Cardiac septum (tissue), 1 donor: Measurements from ENCODE around the gene ERMP1. TPM values are rescaled to one million over a fixed set of nuclear protein-coding genes. Genes with fewer than 3 reads are reported as not detected.
"Not testable (repeated sequence)": the region's sequence is repeated elsewhere in the genome, so short reads cannot be mapped to it uniquely, and the experiment has no call there.

Experiments
- DNase-seq: peaks from one replicate; pipeline ENCODE4 v3.0.0-alpha.2; 2020; ENCODE audit warnings: low spot score
- intact Hi-C: fragments of 100-400 bp; cut with DNase I; formaldehyde crosslinking; loops from one replicate; pipeline ENCODE4 v1.14.0; 2022
- total RNA-seq: library from RNA; stranded (reverse); fragmentation: NEBNext Ultra II Directional; extraction: Animal tissue kit (Norgen Biotek cat#: 25700); gene quantifications from one replicate; pipeline ENCODE4 v1.2.1, GENCODE V29; 2021
- donor health status: DM: no; HTN: no; CAD: no.

The ERMP1 gene
- total RNA-seq, 1 donor from 2014 or later, result 16.8 TPM

- intact Hi-C loops, result no loop called here
- DNase-seq, result no peak
Observed at GRCh38 chr9:5789489-5789888, 43.4 kb downstream of the ERMP1 start.

GRCh38 chr9:5787759-5788302 lies 45.1 kb downstream of the ERMP1 start:
- intact Hi-C loops, result no loop called here
- no peak for DNase-seq

GRCh38 chr9:5787220-5787619 lies 45.7 kb downstream of the ERMP1 start:
- intact Hi-C loops, result no loop called here
- no peak for DNase-seq

GRCh38 chr9:5786370-5787127 lies 46.4 kb downstream of the ERMP1 start:
- DNase-seq, result no peak
- intact Hi-C loops, result no loop called here

- no peak for DNase-seq
- intact Hi-C loops, result no loop called here
Observed at GRCh38 chr9:5784526-5785315, 48.2 kb downstream of the ERMP1 start.

- DNase-seq, result no peak
- intact Hi-C loops, result no loop called here
Observed at GRCh38 chr9:5783982-5784381, 48.9 kb downstream of the ERMP1 start.

GRCh38 chr9:5783420-5783819 lies 49.5 kb downstream of the ERMP1 start:
- intact Hi-C loops, DNase-seq: not testable (repeated sequence)

- DNase-seq, result not testable (repeated sequence)
Observed at GRCh38 chr9:5779705-5780218, 53.2 kb downstream of the ERMP1 start.

DNA sequence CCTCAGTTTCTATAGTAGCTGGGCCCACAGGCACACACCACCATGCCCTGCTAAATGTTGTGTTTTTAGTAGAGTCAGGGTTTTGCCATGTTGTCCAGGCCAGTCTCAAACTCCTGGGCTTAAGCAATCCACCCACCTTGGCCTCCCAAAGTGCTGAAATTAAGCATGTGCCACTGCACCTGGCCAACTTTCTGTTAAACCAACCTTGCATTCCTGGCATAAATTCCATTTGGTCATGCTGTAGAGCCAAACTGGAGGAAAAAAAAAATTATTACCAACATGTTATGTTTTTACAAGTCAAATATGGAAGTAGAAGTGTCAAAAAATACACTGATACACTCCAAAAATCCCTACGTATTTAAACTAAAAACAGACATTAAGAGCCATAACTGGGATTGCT lies 54.1 kb downstream of the ERMP1 start:
- no peak for DNase-seq
- intact Hi-C loops, result no loop called here

More at GRCh38 chr9:5779705-5780218, 53.2 kb downstream of the ERMP1 start:
- intact Hi-C loops, result not testable (repeated sequence)

DNA sequence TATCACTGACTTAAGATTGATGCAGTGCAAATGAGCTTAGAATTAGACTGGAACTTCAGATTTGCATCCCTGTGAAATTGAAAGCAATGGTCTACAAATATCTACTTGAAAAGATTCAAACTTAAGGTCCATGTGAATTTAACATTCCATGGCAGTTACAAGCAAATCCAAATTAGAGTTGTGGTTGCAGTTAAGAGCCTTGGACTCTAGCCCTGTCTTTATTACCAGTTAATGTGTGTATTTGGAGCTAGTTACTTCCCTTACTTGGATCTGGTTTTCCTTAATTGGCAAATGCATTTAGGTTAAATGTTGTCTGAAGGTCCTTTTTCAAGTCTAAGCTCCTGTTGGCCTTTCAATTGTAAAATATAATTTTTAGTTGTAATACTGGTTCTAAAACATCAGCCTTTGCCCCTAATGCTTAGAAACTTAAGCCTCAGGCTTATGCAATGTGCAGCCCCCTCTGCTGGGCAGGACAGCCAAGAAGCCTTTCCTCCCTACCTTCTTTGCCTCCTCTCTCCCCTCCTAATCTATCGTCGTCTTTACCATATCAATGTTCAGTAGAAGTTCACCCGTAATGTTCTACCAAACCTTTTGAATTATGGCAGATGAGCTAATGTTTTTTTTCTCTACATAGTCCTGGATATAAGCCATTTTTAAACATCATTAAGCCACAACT lies 59.5 kb downstream of the ERMP1 start:
- DNase-seq, result no peak
- intact Hi-C loops, result no loop called here

DNA sequence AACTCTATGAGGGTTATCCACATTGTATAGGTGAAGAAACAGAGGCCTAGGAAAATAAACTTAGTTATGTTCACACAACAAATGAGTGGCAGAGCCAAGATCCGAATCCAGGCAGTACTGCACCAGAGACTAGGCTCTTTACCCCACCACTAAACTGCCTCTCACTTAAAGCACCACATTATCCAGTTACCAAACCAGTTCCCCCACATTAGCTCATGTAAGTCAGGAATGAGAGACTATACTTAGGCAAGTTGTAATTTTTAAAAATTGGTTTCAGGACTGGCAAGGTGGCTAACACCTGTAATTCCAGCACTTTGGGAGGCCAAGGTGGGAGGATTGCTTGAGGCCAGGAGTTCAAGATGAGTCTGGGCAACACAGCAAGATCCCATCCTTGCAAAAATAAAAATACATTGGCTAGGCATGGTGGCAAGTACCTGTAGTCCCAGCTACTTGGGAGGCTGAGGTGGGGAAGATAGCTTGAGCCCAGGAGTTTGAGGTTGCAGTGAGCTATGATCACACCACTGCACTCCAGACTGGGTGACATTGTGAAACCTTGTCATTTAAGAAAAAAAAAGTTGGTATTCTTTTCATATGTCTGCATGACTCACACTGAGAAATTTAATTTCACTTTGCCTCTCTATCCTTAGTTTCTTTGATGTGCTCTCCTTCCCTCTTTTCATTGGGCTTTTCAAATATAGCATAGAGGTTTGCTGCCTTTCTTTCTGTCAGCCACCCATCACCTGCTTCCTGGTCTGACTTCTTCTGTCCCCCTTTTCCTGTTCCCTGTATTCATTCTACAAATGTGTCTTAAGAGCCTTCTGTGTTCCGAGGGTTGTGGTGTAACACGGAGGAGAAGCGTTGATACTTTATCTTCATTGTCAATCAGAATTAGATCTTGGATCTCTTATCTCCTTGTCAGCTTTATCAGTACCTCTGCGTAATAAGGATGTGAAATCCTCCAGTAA lies 64.7 kb downstream of the ERMP1 start:
- intact Hi-C loops, result no loop called here
- DNase-seq, result no peak

- intact Hi-C loops, result no loop called here
- no peak for DNase-seq
Observed at GRCh38 chr9:5764130-5764868, 68.6 kb downstream of the ERMP1 start.

DNA sequence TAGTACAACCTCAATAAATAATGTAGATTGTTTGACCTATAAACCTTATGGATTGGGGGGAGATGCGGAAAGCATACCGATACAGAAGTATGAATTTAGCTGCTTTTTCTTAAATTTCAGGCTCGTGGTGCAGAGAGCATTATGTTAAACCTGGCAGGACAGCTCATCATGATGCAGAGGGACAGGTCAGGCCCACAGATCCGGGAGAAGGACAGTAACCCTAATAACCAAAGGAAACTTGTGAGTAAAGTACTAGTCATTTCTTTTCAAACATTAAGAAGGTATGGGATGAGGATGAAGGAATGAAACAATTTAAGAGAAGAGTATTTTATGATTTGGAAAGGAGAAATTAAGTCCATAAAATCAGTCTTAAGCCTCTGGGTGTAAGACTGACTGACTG lies 70.5 kb downstream of the ERMP1 start:
- intact Hi-C loops, result no loop called here
- DNase-seq, result no peak

GRCh38 chr9:5760338-5760737 lies 72.6 kb downstream of the ERMP1 start:
- DNase-seq, result no peak
- intact Hi-C loops, result no loop called here

DNA sequence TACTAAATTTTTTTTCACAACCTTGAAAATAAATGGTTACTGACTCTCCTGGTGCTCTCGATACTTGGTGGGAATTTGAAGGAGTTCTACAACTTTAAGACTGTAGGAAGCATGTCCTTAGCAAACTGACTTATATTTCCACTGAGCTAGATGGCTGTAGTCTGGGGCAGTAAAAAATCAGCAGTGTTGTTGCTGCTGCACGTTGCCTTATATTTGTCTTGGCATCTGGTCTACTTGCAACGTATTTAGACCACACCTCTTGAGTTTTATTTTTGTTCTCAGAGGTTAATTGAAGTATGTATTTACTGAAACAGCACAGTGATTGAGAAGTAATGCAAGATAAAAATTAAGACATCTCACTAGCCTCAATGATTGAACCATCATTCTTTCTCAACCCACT lies 76.3 kb downstream of the ERMP1 start:
- no peak for DNase-seq
- intact Hi-C loops, result no loop called here

GRCh38 chr9:5750569-5750968 lies 82.3 kb downstream of the ERMP1 start:
- intact Hi-C loops, result no loop called here
- no peak for DNase-seq

- intact Hi-C loops, result no loop called here
- no peak for DNase-seq
Observed at GRCh38 chr9:5749306-5749705, 83.6 kb downstream of the ERMP1 start.

DNA sequence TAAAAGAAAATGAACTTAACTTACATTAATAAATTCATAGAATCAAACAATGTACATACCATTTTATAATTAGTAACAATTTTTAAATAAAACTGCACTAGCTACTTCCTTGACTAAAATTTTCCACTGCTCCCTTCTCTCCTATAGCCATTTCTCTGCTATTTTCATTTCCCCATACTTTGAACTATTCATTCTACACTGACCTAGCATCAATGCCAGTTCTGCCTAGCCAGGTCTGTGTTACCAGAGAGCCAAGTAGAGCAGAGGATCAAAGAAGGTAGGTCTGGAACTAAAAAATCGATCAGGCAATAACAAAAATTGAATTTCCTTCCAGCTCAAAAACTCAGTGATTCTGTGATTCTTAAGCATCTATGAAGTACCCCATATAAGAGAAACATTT lies 84.5 kb downstream of the ERMP1 start:
- no peak for DNase-seq
- intact Hi-C loops, result no loop called here
